Adrenal gland (tissue), 12 donors: Measurements from ENCODE around the gene AGPS. TPM values are rescaled to one million over a fixed set of nuclear protein-coding genes. Genes with fewer than 3 reads are reported as not detected.
"Not testable (repeated sequence)": the region's sequence is repeated elsewhere in the genome, so short reads cannot be mapped to it uniquely, and the experiment has no call there.

ENCODE experiments used
- DNase-seq, 7 donors: peaks; one replicate each; pipeline ENCODE4 v3.0.0-alpha.2; 2019 to 2020
- H3K27ac ChIP-seq, 5 donors: fragments of 200-600 bp; sonication (generic) in 4 of 5; 1 replicate in 3 of 5; 2 replicates in 2 of 5; pipeline versions ENCODE4 v1.5.1 to v1.8.0; 2016 to 2020; ENCODE audit warnings: mild to moderate bottlenecking in 1 of 5
- H3K27me3 ChIP-seq: fragments of 200-600 bp; 2 replicates; pipeline ENCODE4 v1.8.0; 2021
- H3K36me3 ChIP-seq, 2 donors: fragments of 200-600 bp; replicated peaks in 1 of 2; 1 replicate in 1 of 2; 2 replicates in 1 of 2; pipeline versions ENCODE4 v1.5.1 to v1.8.0; 2018 to 2022
- H3K4me1 ChIP-seq, 2 donors: fragments of 200-600 bp; replicated peaks in 1 of 2; 1 replicate in 1 of 2; 2 replicates in 1 of 2; pipeline versions ENCODE4 v1.5.1 to v1.8.0; 2018 to 2021
- H3K4me3 ChIP-seq, 4 donors: fragments of 200-600 bp; sonication (generic) in 3 of 4; one replicate each; pipeline ENCODE4 v1.5.1; 2016 to 2018
- H3K9me3 ChIP-seq, 3 donors: fragments of 200-600 bp; sonication (generic) in 1 of 3; replicated peaks in 1 of 3; 1 replicate in 2 of 3; 2 replicates in 1 of 3; pipeline versions ENCODE4 v1.5.1 to v1.8.0; 2016 to 2021
- POLR2A ChIP-seq, 2 donors: fragments of 450-650 bp; IDR thresholded peaks; one replicate each; pipeline ENCODE4 v1.6.1; 2017; ENCODE audit warnings: antibody characterized with exemption in 2 of 2, mild to moderate bottlenecking in 2 of 2, moderate library complexity in 1 of 2
- WGBS, 4 donors: extraction: QIAGEN DNeasy Blood & Tissue Kit in 2 of 4; methylation state at CpG; one replicate each; pipeline versions ENCODE4 v1.1.5 to v1.1.7; 2013 to 2017; 5-methylcytosine and 5-hydroxymethylcytosine counted together
- intact Hi-C, 2 donors: fragments of 100-400 bp; cut with DNase I; formaldehyde crosslinking; loops; one replicate each; pipeline versions ENCODE4 v1.14.1 to v1.15.0; 2022 to 2023
- polyA plus RNA-seq, 3 donors: library from polyadenylated mRNA; stranded (reverse); fragments of 200-250 nt in 2 of 3; fragments of 350-450 nt in 1 of 3; fragmentation: Illumina TruSeq in 1 of 3; extraction: RNeasy Lipid Tissue Mini Kit (QIAGEN cat#74804) in 1 of 3; gene quantifications; one replicate each; pipeline ENCODE4 v1.2.3, GENCODE V29; 2013 to 2014
- total RNA-seq, 9 donors: library from RNA; depleted of rRNA in 4 of 9; stranded (reverse); fragments of >200 nt in 4 of 9; fragments of 120-200 nt in 1 of 9; fragmentation: NEBNext Ultra II Directional in 1 of 9; extraction: Animal tissue kit (Norgen Biotek cat#: 25700) in 1 of 9; gene quantifications; one replicate each; pipeline versions ENCODE4 v1.1.0 to v1.2.4, GENCODE V29; 2013 to 2023
- TF ChIP-seq, protein P1 (sequence below), 6 experiments: fragments of 450-650 bp in 4 of 6; fragments of 200-600 bp in 2 of 6; sonication (generic) in 1 of 6; IDR thresholded peaks; 1 replicate in 5 of 6; 2 replicates in 1 of 6; pipeline versions ENCODE4 v1.5.1 to v1.8.0; 2016 to 2021; ENCODE audit warnings: antibody characterized with exemption in 6 of 6, mild to moderate bottlenecking in 2 of 6, moderate library complexity in 1 of 6
- donor health status: healthy with polysubstance abuse.
- donor health status: Bipolar disorder and iron deficiency.
- donor health status: DM: yes; HTN: yes; CAD: no.
- donor health status: DM: no; HTN: no; CAD: no.
- donor health status: DM: no; HTN: no; CAD: no.
- donor health status: DM: yes; HTN: yes; CAD: no.

The AGPS gene
- total and polyA plus RNA-seq, 12 donors = 3.8 to 43.1 (median 32.8) TPM

DNA sequence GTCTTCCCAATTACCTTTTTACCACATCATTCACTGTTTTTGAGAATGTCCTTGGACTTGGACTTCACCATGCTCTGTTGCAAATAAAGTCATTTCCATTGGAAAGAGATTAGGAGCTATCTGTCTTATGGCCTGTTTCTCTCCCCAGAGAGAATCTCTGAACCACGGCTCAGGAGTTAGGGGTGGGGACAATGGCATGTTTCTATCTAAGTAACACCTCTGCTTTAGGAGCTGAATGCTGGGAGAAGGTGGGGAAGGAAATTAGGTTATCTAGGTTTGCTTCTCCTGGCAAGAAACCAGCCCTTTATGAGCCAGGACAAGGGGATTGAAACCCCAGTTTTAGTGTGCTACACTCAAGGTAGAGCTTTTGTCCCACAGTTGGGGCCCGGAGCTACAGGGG lies 86.3 kb downstream of the AGPS start:
- no peak overlapping the region for H3K4me3 ChIP-seq
- DNase-seq = no peak
- no peaks in the 10 kb centered on the region for H3K9me3 ChIP-seq
- intact Hi-C loops = no loop called here
- no peaks in the 10 kb centered on the region for H3K27me3 ChIP-seq
- peaks cover 0 to 4% of the 10 kb centered on the region in 2 donors for H3K36me3 ChIP-seq
- 96 to 100% (median 99%) methylated on average over 2 of the region's 2 CpGs for WGBS, 4 donors
- H3K4me1 ChIP-seq = peaks cover 8 to 14% of the 10 kb centered on the region in 2 donors
- no peak for TF ChIP-seq POLR2A (IDR thresholded peaks at IDR 0.05)
- TF ChIP-seq, protein P1, sequence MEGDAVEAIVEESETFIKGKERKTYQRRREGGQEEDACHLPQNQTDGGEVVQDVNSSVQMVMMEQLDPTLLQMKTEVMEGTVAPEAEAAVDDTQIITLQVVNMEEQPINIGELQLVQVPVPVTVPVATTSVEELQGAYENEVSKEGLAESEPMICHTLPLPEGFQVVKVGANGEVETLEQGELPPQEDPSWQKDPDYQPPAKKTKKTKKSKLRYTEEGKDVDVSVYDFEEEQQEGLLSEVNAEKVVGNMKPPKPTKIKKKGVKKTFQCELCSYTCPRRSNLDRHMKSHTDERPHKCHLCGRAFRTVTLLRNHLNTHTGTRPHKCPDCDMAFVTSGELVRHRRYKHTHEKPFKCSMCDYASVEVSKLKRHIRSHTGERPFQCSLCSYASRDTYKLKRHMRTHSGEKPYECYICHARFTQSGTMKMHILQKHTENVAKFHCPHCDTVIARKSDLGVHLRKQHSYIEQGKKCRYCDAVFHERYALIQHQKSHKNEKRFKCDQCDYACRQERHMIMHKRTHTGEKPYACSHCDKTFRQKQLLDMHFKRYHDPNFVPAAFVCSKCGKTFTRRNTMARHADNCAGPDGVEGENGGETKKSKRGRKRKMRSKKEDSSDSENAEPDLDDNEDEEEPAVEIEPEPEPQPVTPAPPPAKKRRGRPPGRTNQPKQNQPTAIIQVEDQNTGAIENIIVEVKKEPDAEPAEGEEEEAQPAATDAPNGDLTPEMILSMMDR (IDR thresholded peaks at IDR 0.05) = no peak
- no peak overlapping the region for H3K27ac ChIP-seq

DNA sequence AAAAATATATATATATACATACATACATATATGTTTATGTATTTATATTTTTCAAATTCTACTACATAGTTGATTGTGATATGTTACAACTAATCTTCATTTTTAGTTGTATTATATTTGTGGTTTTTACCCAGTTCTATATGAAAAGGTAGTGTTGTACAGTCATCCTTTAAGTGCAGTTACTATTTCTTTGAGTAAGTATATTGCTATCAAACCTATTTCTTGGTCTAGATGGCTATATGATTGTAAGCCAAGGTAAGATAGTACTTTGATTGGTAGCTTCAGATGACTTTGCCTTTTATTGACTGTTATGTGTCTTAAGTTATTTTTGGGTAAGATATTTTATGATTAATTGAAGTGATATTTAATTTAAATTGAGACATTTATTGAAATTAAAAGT lies 89.6 kb downstream of the AGPS start:
- H3K4me1 ChIP-seq = no peaks in the 10 kb centered on the region
- no peaks in the 10 kb centered on the region for H3K9me3 ChIP-seq
- DNase-seq = no peak
- intact Hi-C loops = loop anchor here (10.0 kb wide), 2 partner anchors 123 to 243 kb away; no protein-coding TSS in a partner anchor
- H3K4me3 ChIP-seq = no peak overlapping the region
- TF ChIP-seq, protein P1 (IDR thresholded peaks at IDR 0.05) = no peak
- no peak for TF ChIP-seq POLR2A (IDR thresholded peaks at IDR 0.05)
- peaks cover 0 to 4% of the 10 kb centered on the region in 2 donors for H3K36me3 ChIP-seq
- no peak overlapping the region for H3K27ac ChIP-seq
- H3K27me3 ChIP-seq = no peaks in the 10 kb centered on the region

DNA sequence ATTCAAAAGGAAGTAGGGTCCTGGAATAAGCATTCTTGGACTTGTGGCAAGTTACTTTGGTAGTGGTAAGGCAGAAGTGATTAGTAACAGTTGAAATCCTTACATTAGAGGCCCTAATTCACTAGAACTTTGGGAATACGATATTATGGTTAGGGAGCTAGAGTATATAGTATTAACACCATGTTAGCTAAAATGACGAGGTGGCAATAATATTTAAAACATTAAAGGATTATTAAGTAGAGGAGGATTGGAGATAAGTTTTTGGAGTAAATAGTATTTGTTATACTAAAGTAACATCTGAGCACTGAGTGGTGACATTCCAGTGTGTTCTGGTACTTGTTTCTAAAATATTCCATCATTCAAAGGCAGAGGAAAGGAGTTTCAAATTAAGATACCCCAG lies 91.0 kb downstream of the AGPS start:
- intact Hi-C loops = loop anchor here (10.0 kb wide), 2 partner anchors 121 to 241 kb away; no protein-coding TSS in a partner anchor
- no peak for DNase-seq
- H3K27me3 ChIP-seq = no peaks in the 10 kb centered on the region
- H3K4me1 ChIP-seq = no peaks in the 10 kb centered on the region
- H3K4me3 ChIP-seq = no peak overlapping the region
- H3K36me3 ChIP-seq = peaks cover 0 to 4% of the 10 kb centered on the region in 2 donors
- 95 to 98% (median 97%) methylated on average over 2 of the region's 2 CpGs for WGBS, 4 donors
- no peaks in the 10 kb centered on the region for H3K9me3 ChIP-seq
- no peak overlapping the region for H3K27ac ChIP-seq
- TF ChIP-seq, protein P1 (IDR thresholded peaks at IDR 0.05) = no peak
- no peak for TF ChIP-seq POLR2A (IDR thresholded peaks at IDR 0.05)

DNA sequence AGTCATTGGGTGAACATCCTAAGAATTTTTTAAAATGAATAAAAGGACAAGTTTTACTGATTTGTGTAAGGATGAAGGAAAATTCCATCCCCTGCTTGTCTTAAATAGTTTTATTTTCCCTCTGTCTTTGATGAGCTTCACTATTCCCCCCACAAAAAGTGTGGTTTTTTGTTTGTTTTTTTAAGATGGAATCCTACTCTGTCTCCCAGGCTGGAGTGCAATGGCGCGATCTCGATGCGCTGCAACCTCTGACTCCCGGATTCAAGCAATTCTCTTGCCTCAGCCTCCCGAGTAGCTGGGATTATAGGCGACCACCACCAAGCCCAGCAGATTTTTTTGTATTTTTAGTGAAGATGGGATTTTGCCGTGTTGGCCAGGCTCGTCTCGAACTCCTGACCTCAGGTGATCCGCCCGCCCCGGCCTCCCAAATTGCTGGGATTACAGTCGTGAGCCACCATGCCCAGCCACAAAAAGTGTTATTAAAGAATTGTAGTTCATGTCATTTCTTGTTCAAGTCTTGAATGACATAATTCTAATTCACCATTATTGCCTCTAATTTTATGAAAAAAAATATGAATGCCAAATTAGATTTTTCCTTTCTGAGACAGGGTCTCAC lies 91.7 kb downstream of the AGPS start:
- TF ChIP-seq, protein P1 (IDR thresholded peaks at IDR 0.05) = no peak
- no peak for TF ChIP-seq POLR2A (IDR thresholded peaks at IDR 0.05)
- no peaks in the 10 kb centered on the region for H3K9me3 ChIP-seq
- DNase-seq = no peak
- intact Hi-C loops = loop anchor here (10.0 kb wide), 2 partner anchors 121 to 241 kb away; no protein-coding TSS in a partner anchor
- no peaks in the 10 kb centered on the region for H3K27me3 ChIP-seq
- no peaks in the 10 kb centered on the region for H3K4me1 ChIP-seq
- no peak overlapping the region for H3K4me3 ChIP-seq
- WGBS, 4 donors = 96 to 99% (median 98%) methylated on average over 14 of the region's 14 CpGs
- peaks cover 0 to 4% of the 10 kb centered on the region in 2 donors for H3K36me3 ChIP-seq
- no peak overlapping the region for H3K27ac ChIP-seq

DNA sequence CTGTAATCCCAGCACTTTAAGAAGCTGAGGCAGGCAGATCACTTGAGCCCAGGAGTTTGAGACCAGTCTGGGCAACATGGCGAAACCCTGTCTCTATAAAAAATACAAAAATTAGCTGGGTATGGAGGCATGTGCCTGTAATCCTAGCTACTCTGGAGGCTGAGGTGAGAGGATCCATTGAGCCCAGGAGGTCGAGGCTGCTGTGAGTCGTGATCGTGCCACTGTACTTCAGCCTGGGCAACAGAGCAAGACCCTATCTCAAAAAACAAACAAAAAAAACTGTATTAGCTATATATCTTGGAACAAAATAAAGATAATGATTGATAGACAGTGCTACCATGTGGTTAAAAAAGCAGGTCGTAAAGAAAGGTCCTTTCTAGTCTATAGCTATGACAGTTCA lies 93.1 kb downstream of the AGPS start:
- intact Hi-C loops = loop anchor here (10.0 kb wide), 2 partner anchors 119 to 239 kb away; no protein-coding TSS in a partner anchor
- not testable (repeated sequence) for H3K4me1 ChIP-seq, H3K36me3 ChIP-seq, H3K27me3 ChIP-seq, H3K27ac ChIP-seq, H3K9me3 ChIP-seq, H3K4me3 ChIP-seq, DNase-seq
- 94 to 99% (median 97%) methylated on average over 5 of the region's 5 CpGs for WGBS, 4 donors
